ENCODE results near the gene MAPK12. TPM values are rescaled to one million over a fixed set of nuclear protein-coding genes. Genes with fewer than 3 reads are reported as not detected.
A peak's percentile ranks its signal among the peaks of the same experiment; 100 is the strongest.

MAPK12 gene
- total and polyA plus RNA-seq, 10 donors, result 3.9 to 11.6 (median 7.9) TPM

GRCh38 chr22:50222508-50222907 is 39.0 kb downstream of the MAPK12 start:
- H3K27ac ChIP-seq, result no peak overlapping the region
- TF ChIP-seq POLR2AphosphoS5 (IDR thresholded peaks at IDR 0.05) (no peak), CTCF (IDR thresholded peaks at IDR 0.05 in 8 of 11, conservative IDR thresholded peaks at IDR 0.05 in 3 of 11) (no peak), POLR2A (IDR thresholded peaks at IDR 0.05) (no peak)
- no peak overlapping the region for H3K4me3 ChIP-seq
- no peaks in the 10 kb centered on the region for H3K27me3 ChIP-seq (replicated peaks in 1 of 7)
- H3K9me3 ChIP-seq, result no peaks in the 10 kb centered on the region
- no peaks in the 10 kb centered on the region for H3K4me1 ChIP-seq
- peaks cover 7 to 100% (median 96%) of the 10 kb centered on the region in 6 donors for H3K36me3 ChIP-seq
- intact Hi-C loops (cut with DNase I; ENCODE audit: low total_unique reads), result no loop called here
- no peak for DNase-seq
- WGBS, 5 donors, result 81 to 100% (median 95%) methylated on average over 5 to 8 of the region's 8 CpGs

DNA sequence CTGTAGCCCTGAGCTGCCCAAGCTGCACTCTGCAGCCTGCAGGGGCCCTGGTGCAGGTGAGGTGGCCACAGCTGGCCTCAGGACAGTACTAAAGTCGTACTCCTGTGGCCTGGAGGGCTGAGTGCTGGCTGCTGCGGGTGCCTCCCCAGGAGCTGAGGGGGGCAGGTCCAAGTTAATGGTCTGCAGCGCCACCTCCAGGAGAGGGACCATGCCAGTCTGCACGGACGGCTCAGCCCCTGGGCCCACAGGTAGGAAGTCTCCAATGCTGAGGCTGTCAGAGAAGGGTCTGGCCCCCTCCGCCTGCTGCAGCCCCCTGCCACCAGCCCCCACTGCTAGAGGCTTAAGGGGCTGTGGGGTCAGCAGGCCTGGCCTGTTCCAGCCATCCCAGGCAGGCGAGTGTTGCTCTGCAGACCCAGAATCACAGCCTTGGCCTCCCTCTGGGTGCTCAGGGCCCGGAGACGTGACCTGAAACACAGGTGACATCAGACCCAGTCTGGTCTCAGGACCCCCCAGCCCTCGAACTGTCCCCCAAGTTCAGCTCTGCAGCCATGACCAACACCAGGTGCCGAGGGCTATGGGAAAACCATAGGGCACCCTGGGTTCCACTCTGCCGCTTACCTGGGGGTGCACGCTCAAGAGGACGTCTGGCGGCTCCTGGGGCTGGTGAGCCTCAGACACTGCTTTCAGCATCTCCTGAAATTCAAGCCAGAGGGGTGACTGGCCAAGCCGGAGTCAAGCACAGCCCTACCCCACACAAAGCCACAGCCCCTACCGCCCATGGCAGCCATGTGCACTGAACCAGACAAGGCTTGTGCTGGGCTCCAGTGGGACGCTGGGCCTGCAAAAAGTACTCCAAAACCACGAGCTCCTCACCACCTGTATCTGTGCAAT is 39.8 kb downstream of the MAPK12 start:
- H3K4me3 ChIP-seq, result no peak overlapping the region
- H3K27ac ChIP-seq, result no peak overlapping the region
- no peaks in the 10 kb centered on the region for H3K27me3 ChIP-seq (replicated peaks in 1 of 7)
- WGBS, 5 donors, result 83 to 95% (median 93%) methylated on average over 11 to 19 of the region's 19 CpGs
- H3K9me3 ChIP-seq, result no peaks in the 10 kb centered on the region
- peaks cover 11 to 100% (median 98%) of the 10 kb centered on the region in 6 donors for H3K36me3 ChIP-seq
- DNase-seq, result no peak
- intact Hi-C loops (cut with DNase I; ENCODE audit: low total_unique reads), result no loop called here
- no peak for TF ChIP-seq POLR2A (IDR thresholded peaks at IDR 0.05)
- peak in 1 of 3 donors; percentile 20 for TF ChIP-seq POLR2AphosphoS5 (IDR thresholded peaks at IDR 0.05)
- peak in 2 of 11 experiments; percentile 8 to 40 for TF ChIP-seq CTCF (IDR thresholded peaks at IDR 0.05 in 8 of 11, conservative IDR thresholded peaks at IDR 0.05 in 3 of 11)
- no peaks in the 10 kb centered on the region for H3K4me1 ChIP-seq

GRCh38 chr22:50220603-50221409 is 40.7 kb downstream of the MAPK12 start:
- Histone ChIP-seq H3K4me3 (no peak overlapping the region), H3K27ac (no peak overlapping the region), H3K9me3 (no peaks in the 10 kb centered on the region), H3K27me3 (replicated peaks in 1 of 7) (no peaks in the 10 kb centered on the region), H3K36me3 (peaks cover 11 to 100% (median 100%) of the 10 kb centered on the region in 6 donors), H3K4me1 (no peaks in the 10 kb centered on the region)
- intact Hi-C loops (cut with DNase I; ENCODE audit: low total_unique reads), result no loop called here
- 89 to 97% (median 96%) methylated on average over 14 to 45 of the region's 45 CpGs for WGBS, 5 donors
- TF ChIP-seq POLR2AphosphoS5 (IDR thresholded peaks at IDR 0.05), result no peak
- TF ChIP-seq POLR2A (IDR thresholded peaks at IDR 0.05), result no peak
- TF ChIP-seq CTCF (IDR thresholded peaks at IDR 0.05 in 8 of 11, conservative IDR thresholded peaks at IDR 0.05 in 3 of 11), result no peak
- no peak for DNase-seq
